ENCODE measurements around the gene TSPAN6. TPM values are rescaled to one million over a fixed set of nuclear protein-coding genes. Genes with fewer than 3 reads are reported as not detected.

TSPAN6 gene
- total RNA-seq, 2 donors from 2014 or later, result 7.5 to 12.0 TPM

- Histone ChIP-seq H3K9me3 (no peaks in the 10 kb centered on the region), H3K27me3 (no peaks in the 10 kb centered on the region), H3K4me1 (no peaks in the 10 kb centered on the region), H3K27ac (no peak overlapping the region), H3K36me3 (no peaks in the 10 kb centered on the region), H3K4me3 (no peak overlapping the region)
- no peak for DNase-seq (ENCODE audit: low spot score)
- TF ChIP-seq CTCF (IDR thresholded peaks at IDR 0.05), result no peak
These were observed 29.9 kb downstream of the TSPAN6 start for GRCh38 chrX:100606753-100607152.

- H3K36me3 ChIP-seq, result no peaks in the 10 kb centered on the region
- H3K4me1 ChIP-seq, result no peaks in the 10 kb centered on the region
- H3K27ac ChIP-seq, result no peak overlapping the region
- H3K27me3 ChIP-seq, result no peaks in the 10 kb centered on the region
- no peak for TF ChIP-seq CTCF (IDR thresholded peaks at IDR 0.05)
- no peak overlapping the region for H3K4me3 ChIP-seq
- no peaks in the 10 kb centered on the region for H3K9me3 ChIP-seq
- no peak for DNase-seq (ENCODE audit: low spot score)
These were observed 35.8 kb downstream of the TSPAN6 start for GRCh38 chrX:100600758-100601157.

- no peaks in the 10 kb centered on the region for H3K9me3 ChIP-seq
- H3K27ac ChIP-seq, result no peak overlapping the region
- no peak for TF ChIP-seq CTCF (IDR thresholded peaks at IDR 0.05)
- no peak for DNase-seq (ENCODE audit: low spot score)
- H3K4me1 ChIP-seq, result no peaks in the 10 kb centered on the region
- H3K4me3 ChIP-seq, result no peak overlapping the region
- H3K36me3 ChIP-seq, result no peaks in the 10 kb centered on the region
- H3K27me3 ChIP-seq, result no peaks in the 10 kb centered on the region
These were observed 36.3 kb downstream of the TSPAN6 start for GRCh38 chrX:100600340-100600739.

GRCh38 chrX:100599456-100599855, 37.1 kb downstream of the TSPAN6 start:
- H3K9me3 ChIP-seq, result no peaks in the 10 kb centered on the region
- DNase-seq (ENCODE audit: low spot score), result no peak
- H3K4me1 ChIP-seq, result no peaks in the 10 kb centered on the region
- no peak for TF ChIP-seq CTCF (IDR thresholded peaks at IDR 0.05)
- no peaks in the 10 kb centered on the region for H3K36me3 ChIP-seq
- H3K27me3 ChIP-seq, result no peaks in the 10 kb centered on the region
- no peak overlapping the region for H3K4me3 ChIP-seq
- no peak overlapping the region for H3K27ac ChIP-seq

GRCh38 chrX:100596601-100597000, 40.0 kb downstream of the TSPAN6 start:
- no peak for TF ChIP-seq CTCF (IDR thresholded peaks at IDR 0.05)
- H3K27ac ChIP-seq, result no peak overlapping the region
- no peaks in the 10 kb centered on the region for H3K4me1 ChIP-seq
- H3K4me3 ChIP-seq, result no peak overlapping the region
- DNase-seq (ENCODE audit: low spot score), result no peak
- no peaks in the 10 kb centered on the region for H3K36me3 ChIP-seq
- H3K27me3 ChIP-seq, result no peaks in the 10 kb centered on the region
- H3K9me3 ChIP-seq, result no peaks in the 10 kb centered on the region

- no peak for TF ChIP-seq CTCF (IDR thresholded peaks at IDR 0.05)
- Histone ChIP-seq H3K9me3 (no peaks in the 10 kb centered on the region), H3K36me3 (no peaks in the 10 kb centered on the region), H3K27me3 (no peaks in the 10 kb centered on the region), H3K4me1 (no peaks in the 10 kb centered on the region), H3K27ac (no peak overlapping the region), H3K4me3 (no peak overlapping the region)
- no peak for DNase-seq (ENCODE audit: low spot score)
These were observed 43.0 kb downstream of the TSPAN6 start for GRCh38 chrX:100593581-100593980.

Data from right atrium auricular region (tissue), 2 donors.